ENCODE data around the gene FILIP1. TPM values are rescaled to one million over a fixed set of nuclear protein-coding genes. Genes with fewer than 3 reads are reported as not detected.

The FILIP1 gene
- total RNA-seq, 2 donors from 2014 or later = 78.2 to 117 TPM

GRCh38 chr6:75315978-75316377 lies 177.6 kb downstream of the FILIP1 start:
- DNase-seq (ENCODE audit: low spot score) = no peak
- Histone ChIP-seq H3K9me3 (no peaks in the 10 kb centered on the region), H3K4me3 (no peak overlapping the region), H3K36me3 (peaks cover 38% of the 10 kb centered on the region), H3K27me3 (no peaks in the 10 kb centered on the region), H3K27ac (no peak overlapping the region), H3K4me1 (peaks cover 0 to 16% of the 10 kb centered on the region in 2 donors)
- no peak for TF ChIP-seq CTCF (IDR thresholded peaks at IDR 0.05)

GRCh38 chr6:75308250-75308988 lies 185.2 kb downstream of the FILIP1 start:
- H3K9me3 ChIP-seq = no peaks in the 10 kb centered on the region
- H3K27me3 ChIP-seq = no peaks in the 10 kb centered on the region
- DNase-seq (ENCODE audit: low spot score) = no peak
- peaks cover 0 to 4% of the 10 kb centered on the region in 2 donors for H3K4me1 ChIP-seq
- H3K4me3 ChIP-seq = no peak overlapping the region
- peaks cover 27% of the 10 kb centered on the region for H3K36me3 ChIP-seq
- H3K27ac ChIP-seq = no peak overlapping the region
- no peak for TF ChIP-seq CTCF (IDR thresholded peaks at IDR 0.05)

GRCh38 chr6:75307364-75308004 lies 186.1 kb downstream of the FILIP1 start:
- H3K27ac ChIP-seq = no peak overlapping the region
- H3K9me3 ChIP-seq = no peaks in the 10 kb centered on the region
- H3K4me1 ChIP-seq = peaks cover 0 to 4% of the 10 kb centered on the region in 2 donors
- H3K36me3 ChIP-seq = peaks cover 18% of the 10 kb centered on the region
- H3K4me3 ChIP-seq = no peak overlapping the region
- no peak for TF ChIP-seq CTCF (IDR thresholded peaks at IDR 0.05)
- DNase-seq (ENCODE audit: low spot score) = no peak
- H3K27me3 ChIP-seq = no peaks in the 10 kb centered on the region

- Histone ChIP-seq H3K4me1 (peaks cover 0 to 4% of the 10 kb centered on the region in 2 donors), H3K4me3 (no peak overlapping the region), H3K27me3 (no peaks in the 10 kb centered on the region), H3K27ac (no peak overlapping the region), H3K36me3 (peaks cover 7% of the 10 kb centered on the region), H3K9me3 (no peaks in the 10 kb centered on the region)
- TF ChIP-seq CTCF (IDR thresholded peaks at IDR 0.05) = no peak
- no peak for DNase-seq (ENCODE audit: low spot score)
Observed at GRCh38 chr6:75306064-75306463, 187.5 kb downstream of the FILIP1 start.

- H3K4me3 ChIP-seq = no peak overlapping the region
- TF ChIP-seq CTCF (IDR thresholded peaks at IDR 0.05) = no peak
- no peak overlapping the region for H3K27ac ChIP-seq
- no peaks in the 10 kb centered on the region for H3K27me3 ChIP-seq
- H3K9me3 ChIP-seq = no peaks in the 10 kb centered on the region
- DNase-seq (ENCODE audit: low spot score) = no peak
- H3K36me3 ChIP-seq = peaks cover 7% of the 10 kb centered on the region
- H3K4me1 ChIP-seq = peaks cover 0 to 7% of the 10 kb centered on the region in 2 donors
Observed at GRCh38 chr6:75305573-75305972, 188.0 kb downstream of the FILIP1 start.
